Nephron progenitor cell (in vitro differentiated cells): Measurements from ENCODE around the gene CPTP.

Experiments used
- DNase-seq: peaks from one replicate; pipeline ENCODE4 v3.0.0; 2021
- H3K27ac Mint-ChIP-seq: 2 replicates; pipeline ENCODE4 v1.8.0; 2021; ENCODE audit warnings: mild to moderate bottlenecking, moderate library complexity, mixed read lengths
- H3K27me3 Mint-ChIP-seq: 2 replicates; pipeline ENCODE4 v1.8.0; 2021; ENCODE audit warnings: mild to moderate bottlenecking, low read depth, mixed read lengths; ENCODE audit not compliant: poor library complexity
- H3K36me3 Mint-ChIP-seq: 2 replicates; pipeline ENCODE4 v1.8.0; 2021; ENCODE audit warnings: low read depth, mixed read lengths
- H3K4me1 Mint-ChIP-seq: 2 replicates; pipeline ENCODE4 v1.8.0; 2021; ENCODE audit warnings: mixed read lengths
- H3K4me3 Mint-ChIP-seq: 2 replicates; pipeline ENCODE4 v1.8.0; 2021; ENCODE audit warnings: mild to moderate bottlenecking, moderate library complexity, mixed read lengths
- H3K9me3 Mint-ChIP-seq: 2 replicates; pipeline ENCODE4 v1.8.0; 2021; ENCODE audit warnings: mild to moderate bottlenecking, moderate library complexity, mixed read lengths
- TF ChIP-seq, protein P1 (sequence below): fragments of 200-600 bp; sonication (generic); IDR thresholded peaks from 2 replicates; pipeline ENCODE4 v1.5.0; 2021; ENCODE audit warnings: antibody characterized with exemption

Gene CPTP

DNA sequence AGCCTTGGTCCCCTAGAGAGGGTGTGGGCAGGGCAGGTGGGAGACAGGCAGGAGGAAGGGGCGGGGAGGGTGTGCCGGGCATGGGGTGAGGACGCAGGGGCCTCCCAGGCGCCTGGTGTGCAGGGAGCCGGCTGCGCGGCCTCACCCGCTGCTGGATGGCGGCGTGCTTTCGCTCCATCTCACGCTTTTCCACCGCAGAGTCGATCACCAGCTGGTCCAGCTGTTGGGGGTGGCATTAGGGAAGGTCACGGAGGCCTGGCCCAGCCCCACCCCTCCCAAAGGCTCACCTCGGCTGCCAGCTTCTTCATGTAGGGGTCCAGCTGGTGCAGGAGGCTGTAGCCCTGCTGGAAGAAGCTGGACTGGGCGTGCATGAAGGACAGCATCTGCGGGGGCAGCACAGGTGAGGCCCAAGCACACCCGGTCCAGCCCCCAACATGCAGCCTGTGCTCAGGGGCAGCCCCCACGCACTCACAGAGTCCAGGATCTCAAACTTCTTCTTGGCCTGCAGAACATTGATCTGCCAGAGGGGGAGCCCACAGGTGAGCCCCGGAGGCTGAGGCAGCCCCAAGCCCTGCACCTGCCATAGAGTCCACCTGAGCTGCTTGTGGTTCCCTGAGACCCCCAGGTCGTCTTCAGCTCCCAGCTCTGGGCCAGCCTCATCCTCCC is 24.8 kb upstream of the CPTP start:
- peaks cover 5% of the 10 kb centered on the region for H3K4me1 Mint-ChIP-seq

DNA sequence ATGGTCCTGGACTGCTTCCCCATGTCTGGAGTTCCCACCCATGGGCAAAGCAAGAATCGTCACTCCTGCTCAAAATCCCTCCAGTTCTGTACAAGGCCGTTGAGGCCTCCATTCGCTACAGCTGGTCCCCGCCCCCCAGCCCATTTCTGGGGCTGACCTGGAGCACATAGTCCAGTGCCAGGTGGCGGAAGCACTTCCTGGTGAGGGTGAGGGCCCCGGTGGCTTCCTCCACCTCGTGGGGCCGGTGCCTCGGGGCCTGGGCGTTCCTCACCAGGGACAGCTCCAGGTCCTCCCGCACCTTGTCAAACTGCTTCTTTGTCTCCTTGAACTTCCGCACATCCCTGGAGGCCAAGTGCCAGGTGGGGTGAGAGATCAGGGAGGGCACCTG is 24.3 kb upstream of the CPTP start:
- DNase-seq, result no peak
- TF ChIP-seq, protein P1, sequence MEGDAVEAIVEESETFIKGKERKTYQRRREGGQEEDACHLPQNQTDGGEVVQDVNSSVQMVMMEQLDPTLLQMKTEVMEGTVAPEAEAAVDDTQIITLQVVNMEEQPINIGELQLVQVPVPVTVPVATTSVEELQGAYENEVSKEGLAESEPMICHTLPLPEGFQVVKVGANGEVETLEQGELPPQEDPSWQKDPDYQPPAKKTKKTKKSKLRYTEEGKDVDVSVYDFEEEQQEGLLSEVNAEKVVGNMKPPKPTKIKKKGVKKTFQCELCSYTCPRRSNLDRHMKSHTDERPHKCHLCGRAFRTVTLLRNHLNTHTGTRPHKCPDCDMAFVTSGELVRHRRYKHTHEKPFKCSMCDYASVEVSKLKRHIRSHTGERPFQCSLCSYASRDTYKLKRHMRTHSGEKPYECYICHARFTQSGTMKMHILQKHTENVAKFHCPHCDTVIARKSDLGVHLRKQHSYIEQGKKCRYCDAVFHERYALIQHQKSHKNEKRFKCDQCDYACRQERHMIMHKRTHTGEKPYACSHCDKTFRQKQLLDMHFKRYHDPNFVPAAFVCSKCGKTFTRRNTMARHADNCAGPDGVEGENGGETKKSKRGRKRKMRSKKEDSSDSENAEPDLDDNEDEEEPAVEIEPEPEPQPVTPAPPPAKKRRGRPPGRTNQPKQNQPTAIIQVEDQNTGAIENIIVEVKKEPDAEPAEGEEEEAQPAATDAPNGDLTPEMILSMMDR, result no peak
- no peak overlapping the region for H3K27ac Mint-ChIP-seq
- peaks cover 10% of the 10 kb centered on the region for H3K4me1 Mint-ChIP-seq
- H3K27me3 Mint-ChIP-seq, result peaks cover 3% of the 10 kb centered on the region
- no peak overlapping the region for H3K4me3 Mint-ChIP-seq
- no peaks in the 10 kb centered on the region for H3K36me3 Mint-ChIP-seq
- no peaks in the 10 kb centered on the region for H3K9me3 Mint-ChIP-seq

More for the DNA sequence above, 24.8 kb upstream of the CPTP start:
- TF ChIP-seq, protein P1, result peak; percentile 45
- Mint-ChIP-seq H3K36me3 (no peaks in the 10 kb centered on the region), H3K9me3 (no peaks in the 10 kb centered on the region), H3K27ac (no peak overlapping the region), H3K4me3 (no peak overlapping the region), H3K27me3 (peaks cover 3% of the 10 kb centered on the region)
- no peak for DNase-seq

DNA sequence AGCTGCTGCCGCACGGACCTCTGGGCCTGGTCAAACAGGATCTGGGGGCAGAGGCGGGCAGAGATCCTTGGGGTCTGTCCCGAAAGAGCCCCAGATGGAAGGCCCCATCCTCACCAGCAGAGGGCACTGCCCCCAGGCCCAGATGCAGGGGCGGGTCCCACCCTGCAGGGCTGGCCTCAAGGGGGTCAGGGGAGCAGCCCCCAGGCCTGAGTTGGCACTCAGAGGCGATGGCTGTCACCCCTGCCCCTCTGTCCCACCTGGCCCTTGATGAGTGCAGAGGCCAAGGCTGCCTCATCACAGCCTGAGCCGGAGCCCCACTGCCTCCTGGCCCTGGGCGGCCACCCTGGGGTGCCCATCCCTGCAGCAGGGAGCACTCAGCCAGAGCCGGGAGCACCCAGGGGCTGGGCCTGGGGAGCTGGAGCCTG is 22.6 kb upstream of the CPTP start:
- Mint-ChIP-seq H3K27me3 (peaks cover 3% of the 10 kb centered on the region), H3K27ac (no peak overlapping the region), H3K4me1 (peaks cover 24% of the 10 kb centered on the region), H3K4me3 (no peak overlapping the region), H3K9me3 (no peaks in the 10 kb centered on the region), H3K36me3 (no peaks in the 10 kb centered on the region)
- TF ChIP-seq, protein P1, result peak; percentile 50
- DNase-seq, result no peak

DNA sequence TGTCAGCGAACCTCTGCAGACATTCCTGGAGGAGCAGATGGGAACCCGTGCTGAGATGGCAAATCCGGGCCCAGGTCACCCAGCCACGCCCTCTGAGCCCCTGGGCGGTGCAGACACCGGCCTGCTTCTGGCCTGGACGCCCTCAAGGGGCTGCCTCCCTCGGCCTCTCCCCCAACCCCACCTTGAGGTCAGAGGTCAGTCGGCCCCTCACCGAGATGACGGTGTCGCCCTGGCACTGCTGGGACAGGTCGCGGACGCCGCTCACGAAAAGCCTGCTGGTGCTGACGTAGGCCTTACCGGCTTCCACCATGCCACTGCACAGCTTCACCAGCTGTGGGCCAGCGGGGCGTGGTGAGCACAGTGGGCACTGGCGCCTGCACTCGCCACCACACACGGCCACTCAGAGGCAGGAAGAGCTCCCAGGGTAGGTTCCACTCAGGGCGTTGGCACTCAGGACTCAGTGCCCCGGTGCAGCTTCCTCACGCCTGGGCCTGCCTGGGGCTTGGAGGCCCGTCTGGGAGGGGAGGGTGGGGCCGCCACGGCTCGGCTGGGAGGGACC is 21.6 kb upstream of the CPTP start:
- no peaks in the 10 kb centered on the region for H3K9me3 Mint-ChIP-seq
- H3K36me3 Mint-ChIP-seq, result no peaks in the 10 kb centered on the region
- no peak overlapping the region for H3K4me3 Mint-ChIP-seq
- DNase-seq, result no peak
- H3K27me3 Mint-ChIP-seq, result peaks cover 3% of the 10 kb centered on the region
- peaks cover 27% of the 10 kb centered on the region for H3K4me1 Mint-ChIP-seq
- H3K27ac Mint-ChIP-seq, result no peak overlapping the region
- TF ChIP-seq, protein P1, result no peak

DNA sequence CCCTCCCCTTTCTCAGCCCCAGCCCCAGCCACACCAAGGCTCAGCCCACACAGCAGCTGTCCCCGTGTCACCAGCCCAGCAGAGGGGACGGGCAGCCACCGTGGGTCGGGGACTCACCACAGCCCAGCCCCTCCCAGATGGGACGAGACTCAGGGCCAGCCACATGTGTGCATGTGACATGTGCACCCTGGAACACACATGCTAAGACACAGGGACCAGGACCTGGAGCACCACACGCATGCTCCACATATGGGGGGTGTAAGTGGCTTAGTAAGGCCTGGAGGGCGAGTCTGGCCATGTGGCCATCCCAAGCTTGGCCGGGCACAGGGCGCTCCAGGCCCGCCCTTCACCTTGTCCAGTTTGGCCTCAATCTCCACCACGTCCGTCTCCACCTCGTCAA is 20.9 kb upstream of the CPTP start:
- H3K4me1 Mint-ChIP-seq, result peaks cover 27% of the 10 kb centered on the region
- no peak overlapping the region for H3K27ac Mint-ChIP-seq
- no peak overlapping the region for H3K4me3 Mint-ChIP-seq
- no peak for DNase-seq
- H3K27me3 Mint-ChIP-seq, result peaks cover 3% of the 10 kb centered on the region
- TF ChIP-seq, protein P1, result no peak
- no peaks in the 10 kb centered on the region for H3K9me3 Mint-ChIP-seq
- no peaks in the 10 kb centered on the region for H3K36me3 Mint-ChIP-seq
